ENCODE results near the gene HACE1.
"Not testable (repeated sequence)": the region's sequence is repeated elsewhere in the genome, so short reads cannot be mapped to it uniquely, and the experiment has no call there.

The HACE1 gene

DNA sequence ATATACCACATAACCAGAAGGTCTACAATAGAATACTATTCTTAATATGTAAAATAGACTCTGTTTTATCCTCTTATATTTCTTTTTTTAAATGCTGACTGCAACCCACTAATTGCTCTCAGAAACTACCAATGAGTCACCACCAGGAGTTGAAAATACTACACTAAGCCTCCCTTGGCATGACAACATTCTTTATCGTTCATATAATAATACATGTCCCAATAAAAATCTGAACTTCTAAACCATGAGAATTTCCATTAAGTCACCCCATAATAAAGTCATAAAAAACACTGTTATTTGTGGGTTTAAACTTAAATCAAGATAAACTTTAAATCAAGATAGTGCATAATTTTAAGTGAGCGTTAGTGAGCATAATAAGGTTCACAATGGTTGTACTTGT is 4.2 kb downstream of the HACE1 start:
- TF ChIP-seq, protein P1, sequence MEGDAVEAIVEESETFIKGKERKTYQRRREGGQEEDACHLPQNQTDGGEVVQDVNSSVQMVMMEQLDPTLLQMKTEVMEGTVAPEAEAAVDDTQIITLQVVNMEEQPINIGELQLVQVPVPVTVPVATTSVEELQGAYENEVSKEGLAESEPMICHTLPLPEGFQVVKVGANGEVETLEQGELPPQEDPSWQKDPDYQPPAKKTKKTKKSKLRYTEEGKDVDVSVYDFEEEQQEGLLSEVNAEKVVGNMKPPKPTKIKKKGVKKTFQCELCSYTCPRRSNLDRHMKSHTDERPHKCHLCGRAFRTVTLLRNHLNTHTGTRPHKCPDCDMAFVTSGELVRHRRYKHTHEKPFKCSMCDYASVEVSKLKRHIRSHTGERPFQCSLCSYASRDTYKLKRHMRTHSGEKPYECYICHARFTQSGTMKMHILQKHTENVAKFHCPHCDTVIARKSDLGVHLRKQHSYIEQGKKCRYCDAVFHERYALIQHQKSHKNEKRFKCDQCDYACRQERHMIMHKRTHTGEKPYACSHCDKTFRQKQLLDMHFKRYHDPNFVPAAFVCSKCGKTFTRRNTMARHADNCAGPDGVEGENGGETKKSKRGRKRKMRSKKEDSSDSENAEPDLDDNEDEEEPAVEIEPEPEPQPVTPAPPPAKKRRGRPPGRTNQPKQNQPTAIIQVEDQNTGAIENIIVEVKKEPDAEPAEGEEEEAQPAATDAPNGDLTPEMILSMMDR (conservative IDR thresholded peaks at IDR 0.05; ENCODE audit: low read depth, low read length), result no peak
- no peak overlapping the region for H3K4me3 ChIP-seq (ENCODE audit: low read depth, low read length)
- peak; percentile 31 for DNase-seq (ENCODE audit: low read depth)

DNA sequence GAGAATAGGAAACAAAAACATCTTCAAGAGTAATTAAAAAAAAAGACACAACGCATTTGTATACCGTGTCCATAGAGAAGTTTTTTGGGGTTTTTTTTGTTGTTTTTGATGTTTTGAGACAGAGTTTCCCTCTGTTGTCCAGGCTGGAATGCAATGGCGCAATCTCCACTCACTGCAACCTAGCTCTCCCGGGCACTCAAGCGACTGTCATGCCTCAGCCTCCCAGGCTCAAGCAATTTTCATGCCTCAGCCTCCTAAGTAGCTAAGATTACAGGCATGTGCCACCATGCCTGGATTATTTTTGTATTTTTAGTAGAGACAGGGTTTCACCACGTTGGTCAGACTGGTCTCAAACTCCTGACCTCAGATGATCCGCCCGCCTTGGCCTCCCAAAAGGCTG is 12.0 kb downstream of the HACE1 start:
- not testable (repeated sequence) for DNase-seq (ENCODE audit: low read depth); H3K4me3 ChIP-seq (ENCODE audit: low read depth, low read length)

GRCh38 chr6:104843229-104843628 is 16.5 kb downstream of the HACE1 start:
- TF ChIP-seq, protein P1 (conservative IDR thresholded peaks at IDR 0.05; ENCODE audit: low read depth, low read length), result no peak
- no peak for DNase-seq (ENCODE audit: low read depth)
- no peak overlapping the region for H3K4me3 ChIP-seq (ENCODE audit: low read depth, low read length)

- TF ChIP-seq, protein P1 (conservative IDR thresholded peaks at IDR 0.05; ENCODE audit: low read depth, low read length), result no peak
- no peak overlapping the region for H3K4me3 ChIP-seq (ENCODE audit: low read depth, low read length)
- no peak for DNase-seq (ENCODE audit: low read depth)
Observed at GRCh38 chr6:104837158-104837557, 22.6 kb downstream of the HACE1 start.

DNA sequence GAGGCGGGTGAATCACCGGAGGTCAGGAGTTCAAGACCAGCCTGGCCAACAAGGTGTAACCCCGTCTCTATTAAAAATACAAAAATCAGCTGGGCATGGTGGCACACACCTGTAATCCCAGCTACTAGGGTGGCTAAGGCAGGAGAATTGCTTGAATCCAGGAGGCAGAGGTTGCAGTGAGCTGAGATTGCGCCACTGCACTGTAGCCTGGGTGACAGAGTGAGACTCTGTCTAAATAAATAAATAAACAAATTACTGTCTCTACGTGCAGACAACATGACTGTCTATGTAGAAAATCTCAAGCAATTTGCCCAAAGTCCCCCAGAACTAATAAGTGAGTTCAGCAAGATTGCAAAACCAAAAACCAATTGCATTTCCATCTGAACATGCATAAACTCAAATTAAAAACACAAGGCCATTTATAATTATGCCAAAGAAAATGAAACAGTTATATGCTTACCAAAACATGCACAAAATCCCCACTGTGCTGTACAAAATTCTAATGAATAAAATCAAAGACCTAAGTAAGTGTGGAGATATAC is 23.2 kb downstream of the HACE1 start:
- not testable (repeated sequence) for H3K4me3 ChIP-seq (ENCODE audit: low read depth, low read length); DNase-seq (ENCODE audit: low read depth)

DNA sequence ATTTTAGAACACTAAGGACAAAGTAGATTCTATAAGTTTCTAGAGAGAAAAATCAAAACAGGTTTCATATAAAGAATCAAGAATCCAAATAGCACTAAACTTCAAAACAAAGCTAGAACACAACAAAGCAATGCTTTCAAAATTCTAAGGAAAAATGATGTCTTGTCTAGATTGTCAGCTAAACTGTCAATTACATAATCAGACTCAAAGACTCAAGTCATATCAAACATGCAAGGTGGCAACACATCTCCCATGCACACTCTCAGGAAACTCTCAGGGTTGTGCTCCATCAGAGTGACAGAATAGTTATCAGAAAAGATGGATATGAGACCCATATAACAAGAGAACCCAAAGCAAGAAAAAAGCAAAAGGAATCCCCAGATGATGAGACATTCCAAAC is 23.9 kb downstream of the HACE1 start:
- no peak overlapping the region for H3K4me3 ChIP-seq (ENCODE audit: low read depth, low read length)
- no peak for DNase-seq (ENCODE audit: low read depth)
- TF ChIP-seq, protein P1 (conservative IDR thresholded peaks at IDR 0.05; ENCODE audit: low read depth, low read length), result no peak

GRCh38 chr6:104829183-104829958 is 30.3 kb downstream of the HACE1 start:
- DNase-seq (ENCODE audit: low read depth), result no peak
- TF ChIP-seq, protein P1 (conservative IDR thresholded peaks at IDR 0.05; ENCODE audit: low read depth, low read length), result no peak
- no peak overlapping the region for H3K4me3 ChIP-seq (ENCODE audit: low read depth, low read length)

- no peak overlapping the region for H3K4me3 ChIP-seq (ENCODE audit: low read depth, low read length)
- DNase-seq (ENCODE audit: low read depth), result no peak
- TF ChIP-seq, protein P1 (conservative IDR thresholded peaks at IDR 0.05; ENCODE audit: low read depth, low read length), result no peak
Observed at GRCh38 chr6:104828478-104828877, 31.2 kb downstream of the HACE1 start.

DNA sequence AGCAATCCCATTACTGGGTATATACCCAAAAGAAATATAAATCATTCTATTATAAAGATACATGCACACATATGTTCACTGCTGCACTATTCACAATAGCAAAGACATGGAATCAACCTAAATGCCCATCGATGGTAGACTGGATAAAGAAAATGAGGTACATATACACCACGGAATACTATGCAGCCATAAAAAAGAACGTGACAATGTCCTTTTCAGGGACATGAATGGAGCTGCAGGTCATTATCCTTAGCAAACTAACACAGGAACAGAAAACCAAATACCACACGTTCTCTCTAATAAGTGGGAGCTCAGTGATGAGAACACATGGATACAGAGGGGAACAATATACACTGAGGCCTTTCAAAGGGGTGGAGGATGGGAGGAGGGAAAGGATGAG is 38.9 kb downstream of the HACE1 start:
- H3K4me3 ChIP-seq (ENCODE audit: low read depth, low read length); DNase-seq (ENCODE audit: low read depth): not testable (repeated sequence)
